ENCODE results near the gene VRK1.

The VRK1 gene

DNA sequence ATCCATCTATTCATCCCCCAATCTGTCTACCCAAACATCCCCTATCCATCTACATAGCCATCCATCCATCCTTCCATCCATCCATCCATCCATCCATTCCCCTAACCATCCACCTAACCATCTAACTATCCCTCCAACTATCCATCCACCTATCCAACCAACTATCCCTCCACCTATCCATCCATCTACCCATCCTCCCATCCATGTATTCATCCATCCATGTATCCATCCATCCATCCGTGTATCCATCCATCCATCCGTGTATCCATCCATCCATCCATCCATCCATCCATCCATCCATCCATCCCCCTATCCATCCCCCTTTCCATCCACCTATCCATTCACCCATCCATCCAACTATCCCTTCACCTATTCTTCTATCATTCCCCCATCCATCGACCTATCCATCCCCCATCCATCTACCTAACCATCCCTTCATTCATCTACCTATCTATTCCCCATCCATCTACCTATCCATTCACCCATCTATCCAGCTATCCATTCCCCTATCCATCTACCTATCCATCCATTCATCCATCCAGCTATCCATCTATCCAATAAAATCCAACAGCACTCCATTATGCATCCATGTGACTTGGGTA lies 131.7 kb downstream of the VRK1 start:
- DNase-seq, result no peak

DNA sequence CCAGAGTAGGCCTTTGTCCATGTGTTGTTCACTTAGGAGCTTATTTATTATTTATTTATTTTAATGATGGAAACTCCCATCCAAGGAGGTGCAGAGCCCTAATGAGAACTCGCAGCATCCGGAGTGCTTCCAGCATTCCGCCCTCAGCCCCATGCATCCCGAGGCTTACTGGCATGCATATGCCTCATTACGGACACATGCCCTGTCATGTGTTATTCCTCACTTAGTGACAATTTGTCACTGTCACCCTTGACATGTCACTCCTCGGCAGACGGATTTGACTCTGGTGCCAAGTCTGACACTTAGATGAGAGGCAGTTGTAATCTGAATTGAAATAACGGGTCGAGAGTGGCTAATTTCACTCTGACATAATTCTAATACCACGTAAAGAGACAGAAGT lies 132.8 kb downstream of the VRK1 start:
- no peak for DNase-seq

DNA sequence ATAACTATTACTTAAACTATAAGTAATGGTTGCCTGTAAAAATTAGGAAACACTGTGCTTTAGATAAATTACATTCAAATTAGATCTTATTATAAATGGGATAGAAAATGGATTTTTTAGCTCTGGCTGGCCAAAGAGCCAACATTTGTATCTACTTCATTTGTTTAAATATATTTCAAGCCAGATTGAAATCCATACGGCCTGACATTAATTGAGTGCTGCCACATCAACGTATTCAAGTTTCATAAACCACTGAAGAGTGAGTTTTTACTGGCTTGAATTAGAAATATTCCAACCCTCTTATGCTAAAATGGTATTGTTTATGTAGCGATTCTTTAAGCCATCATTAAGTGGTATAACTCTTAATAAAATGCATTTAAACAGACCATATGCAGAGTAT lies 133.3 kb downstream of the VRK1 start:
- no peak for DNase-seq

Data from activated CD4-positive, alpha-beta T cell treated with anti-CD3 and anti-CD28 coated beads for 4 hours (primary cell).